ENCODE results near the gene MKI67. TPM values are rescaled to one million over a fixed set of nuclear protein-coding genes. Genes with fewer than 3 reads are reported as not detected.

MKI67 gene
- total and polyA plus RNA-seq, 10 of the 15 experiments (the other 5 are each of a cell fraction or from before 2014, with no cell fraction given): 22.3 to 183 (median 82.9) TPM

GRCh38 chr10:128150045-128150493 lies 23.8 kb upstream of the MKI67 start (continued):
- no peak for TF ChIP-seq USF1 (IDR thresholded peaks at IDR 0.05; ENCODE audit: borderline replicate concordance, extremely low read length, insufficient read depth, low read depth, low read length)
- no peak for TF ChIP-seq NRF1 (conservative IDR thresholded peaks at IDR 0.05; ENCODE audit: low read depth, low read length)
- TF ChIP-seq SREBF1 (IDR thresholded peaks at IDR 0.05; ENCODE audit: low read length): no peak
- no peak for TF ChIP-seq TAF1 (IDR thresholded peaks at IDR 0.05; ENCODE audit: borderline replicate concordance, low read depth, low read length)
- no peak for TF ChIP-seq HDGF (IDR thresholded peaks at IDR 0.05)
- TF ChIP-seq NFYA (IDR thresholded peaks at IDR 0.05; ENCODE audit: borderline replicate concordance, low read depth, low read length): no peak
- no peak for TF ChIP-seq MEF2A (IDR thresholded peaks at IDR 0.05; ENCODE audit: insufficient read depth, low read depth, low read length)
- peak; percentile 79; the same call in 1 of the 2 replicates for TF ChIP-seq ZNF592 (IDR thresholded peaks at IDR 0.05)
- TF ChIP-seq TBL1XR1 (IDR thresholded peaks at IDR 0.05; ENCODE audit: low read depth, low read length): no peak; the same call in 1 of the 2 replicates
- TF ChIP-seq SUZ12 (IDR thresholded peaks at IDR 0.05; ENCODE audit: unreplicated experiment): no peak
- TF ChIP-seq WRNIP1 (IDR thresholded peaks at IDR 0.05; ENCODE audit: borderline replicate concordance, low read depth, low read length): no peak
- TF ChIP-seq PML (IDR thresholded peaks at IDR 0.05; ENCODE audit: low read length): no peak
- no peak for TF ChIP-seq CREM (IDR thresholded peaks at IDR 0.05; ENCODE audit: low read depth)
- no peak for TF ChIP-seq CEBPZ (IDR thresholded peaks at IDR 0.05; ENCODE audit: low read depth, low read length)
